IPS-18c (cell line): ENCODE results near the gene UVRAG.

ENCODE experiments used
- H3K4me3 ChIP-seq: 2 replicates; pipeline ENCODE4 v1.7.0; 2013; ENCODE audit warnings: low read depth, mild to moderate bottlenecking, low read length, moderate library complexity; ENCODE audit not compliant: insufficient read depth
- H3K9me3 ChIP-seq: one replicate; pipeline ENCODE4 v1.6.1; 2013; ENCODE audit warnings: mild to moderate bottlenecking, low read length, moderate library complexity; ENCODE audit not compliant: control insufficient read depth, insufficient read depth

UVRAG gene

DNA sequence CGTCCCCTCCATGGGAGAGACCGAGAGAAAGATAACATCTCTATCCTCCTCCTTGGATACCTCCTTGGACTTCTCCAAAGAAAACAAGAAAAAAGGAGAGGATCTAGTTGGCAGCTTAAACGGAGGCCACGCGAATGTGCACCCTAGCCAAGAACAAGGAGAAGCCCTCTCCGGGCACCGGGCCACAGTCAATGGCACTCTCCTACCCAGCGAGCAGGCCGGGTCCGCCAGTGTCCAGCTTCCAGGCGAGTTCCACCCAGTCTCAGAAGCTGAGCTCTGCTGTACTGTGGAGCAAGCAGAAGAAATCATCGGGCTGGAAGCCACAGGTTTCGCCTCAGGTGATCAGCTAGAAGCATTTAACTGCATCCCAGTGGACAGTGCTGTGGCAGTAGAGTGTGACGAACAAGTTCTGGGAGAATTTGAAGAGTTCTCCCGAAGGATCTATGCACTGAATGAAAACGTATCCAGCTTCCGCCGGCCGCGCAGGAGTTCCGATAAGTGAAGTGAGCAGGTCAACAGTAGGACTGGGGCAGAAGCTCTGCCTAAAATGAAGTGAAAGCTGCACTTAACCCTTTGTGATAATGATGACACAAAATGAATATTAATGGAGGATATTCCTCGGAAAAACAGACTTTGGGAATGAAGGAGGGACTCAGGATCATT, 326.0 kb downstream of the UVRAG start:
- peaks cover 2% of the 10 kb centered on the region for H3K9me3 ChIP-seq
- no peak overlapping the region for H3K4me3 ChIP-seq

DNA sequence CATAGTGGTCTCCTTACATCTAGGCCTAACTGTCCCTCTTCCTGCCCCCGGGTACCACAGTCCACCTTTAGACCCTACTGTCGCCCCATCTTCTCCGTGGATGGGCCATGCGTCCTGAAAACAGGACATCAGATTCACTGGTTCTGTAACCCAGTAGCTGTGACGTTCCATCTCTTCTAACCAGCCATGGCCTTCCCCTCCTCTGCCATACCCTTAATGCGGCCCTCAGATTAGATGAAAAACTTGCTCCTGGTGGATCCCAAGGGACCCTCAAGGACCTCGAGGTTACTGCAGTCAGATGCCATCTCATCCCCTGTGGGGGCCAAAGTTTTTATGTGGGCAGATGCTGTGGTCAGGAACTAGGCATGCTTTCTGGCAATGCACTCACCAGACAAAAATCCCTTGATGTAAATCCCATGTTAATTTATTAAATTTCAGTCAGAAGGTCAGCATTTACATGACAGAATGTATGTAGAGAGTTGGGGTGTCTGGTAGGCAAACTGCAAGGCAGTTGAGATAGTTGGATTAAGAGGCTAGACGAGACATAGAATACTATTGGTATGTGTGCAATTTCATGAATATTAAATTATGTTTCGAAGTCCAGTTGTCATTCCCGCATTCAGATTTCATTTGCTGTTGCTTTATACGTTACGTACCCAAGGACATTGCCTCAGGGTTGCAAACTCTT, 327.0 kb downstream of the UVRAG start:
- H3K4me3 ChIP-seq, result no peak overlapping the region

GRCh38 chr11:76143274-76143673, 328.3 kb downstream of the UVRAG start:
- H3K9me3 ChIP-seq, result peaks cover 2% of the 10 kb centered on the region
- H3K4me3 ChIP-seq, result no peak overlapping the region

More for the DNA sequence above, 327.0 kb downstream of the UVRAG start:
- peaks cover 2% of the 10 kb centered on the region for H3K9me3 ChIP-seq

DNA sequence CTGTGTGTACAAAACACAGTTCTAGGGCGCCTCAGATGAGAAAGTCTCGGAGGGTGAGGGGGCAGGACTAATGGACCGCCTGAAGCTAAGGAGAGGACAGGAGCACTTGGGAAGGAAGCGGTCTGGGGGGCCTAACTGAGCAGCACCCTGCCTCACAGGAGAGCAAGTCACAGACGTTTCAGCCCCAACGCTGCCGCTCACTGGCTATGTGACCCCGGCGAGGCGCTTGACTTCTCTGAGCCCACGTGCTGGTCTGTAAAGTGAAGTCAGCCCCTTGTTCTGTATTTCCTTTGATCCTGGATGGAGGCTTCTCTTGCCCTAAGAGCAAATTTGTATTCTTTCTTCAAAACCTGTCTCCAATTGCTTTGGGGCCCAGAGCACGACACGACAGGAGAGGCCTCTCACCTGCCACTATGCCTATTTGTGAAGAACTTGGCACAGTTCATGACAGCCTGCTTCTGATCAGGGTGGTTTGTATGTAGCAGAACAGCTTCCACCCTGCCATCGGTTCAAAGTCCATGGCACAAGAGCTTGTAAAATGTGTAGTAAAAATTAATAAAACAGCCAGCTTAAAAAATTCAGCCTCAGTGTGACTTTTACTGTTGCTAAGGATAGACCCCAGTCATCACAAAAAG, 332.2 kb downstream of the UVRAG start:
- H3K9me3 ChIP-seq, result peaks cover 2% of the 10 kb centered on the region
- H3K4me3 ChIP-seq, result no peak overlapping the region

- H3K9me3 ChIP-seq, result no peaks in the 10 kb centered on the region
- H3K4me3 ChIP-seq, result no peak overlapping the region
Measured at GRCh38 chr11:76148231-76148630, 333.2 kb downstream of the UVRAG start.

DNA sequence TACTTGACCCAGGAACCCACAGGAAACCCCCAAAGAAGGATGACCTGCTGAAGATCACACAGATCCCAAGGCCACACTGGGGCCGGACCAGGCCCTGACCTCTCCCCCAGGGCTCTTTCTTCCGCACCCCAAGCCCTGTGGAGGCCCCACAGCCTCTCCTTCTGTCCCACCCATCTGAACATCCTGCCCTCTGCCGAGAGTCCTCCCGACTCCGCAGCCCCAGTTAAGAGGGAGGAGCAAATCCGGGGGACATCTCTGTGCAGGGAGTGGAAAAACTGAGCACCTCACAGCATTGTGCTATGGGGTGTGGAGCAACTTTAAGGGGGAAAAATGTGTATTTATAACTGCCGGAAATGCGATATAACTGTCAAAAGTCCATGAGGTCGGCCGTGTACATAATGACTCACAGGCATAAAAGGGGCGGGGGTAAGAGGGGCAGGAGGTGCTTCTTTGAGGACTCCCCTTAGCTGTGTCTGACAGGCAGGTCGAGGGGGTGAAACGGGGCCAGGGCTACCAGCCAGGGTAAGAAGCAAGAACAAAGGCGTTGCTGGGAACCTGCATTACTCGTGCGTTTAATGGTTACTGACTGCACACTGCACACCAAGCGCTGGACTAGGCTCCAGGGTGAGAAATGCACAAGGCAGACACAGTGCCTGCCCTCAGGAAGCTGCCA, 334.1 kb downstream of the UVRAG start:
- no peaks in the 10 kb centered on the region for H3K9me3 ChIP-seq
- H3K4me3 ChIP-seq, result no peak overlapping the region

GRCh38 chr11:76149713-76150112, 334.7 kb downstream of the UVRAG start:
- H3K9me3 ChIP-seq, result no peaks in the 10 kb centered on the region
- no peak overlapping the region for H3K4me3 ChIP-seq

GRCh38 chr11:76150141-76150540, 335.1 kb downstream of the UVRAG start:
- Histone ChIP-seq H3K4me3 (no peak overlapping the region), H3K9me3 (no peaks in the 10 kb centered on the region)

DNA sequence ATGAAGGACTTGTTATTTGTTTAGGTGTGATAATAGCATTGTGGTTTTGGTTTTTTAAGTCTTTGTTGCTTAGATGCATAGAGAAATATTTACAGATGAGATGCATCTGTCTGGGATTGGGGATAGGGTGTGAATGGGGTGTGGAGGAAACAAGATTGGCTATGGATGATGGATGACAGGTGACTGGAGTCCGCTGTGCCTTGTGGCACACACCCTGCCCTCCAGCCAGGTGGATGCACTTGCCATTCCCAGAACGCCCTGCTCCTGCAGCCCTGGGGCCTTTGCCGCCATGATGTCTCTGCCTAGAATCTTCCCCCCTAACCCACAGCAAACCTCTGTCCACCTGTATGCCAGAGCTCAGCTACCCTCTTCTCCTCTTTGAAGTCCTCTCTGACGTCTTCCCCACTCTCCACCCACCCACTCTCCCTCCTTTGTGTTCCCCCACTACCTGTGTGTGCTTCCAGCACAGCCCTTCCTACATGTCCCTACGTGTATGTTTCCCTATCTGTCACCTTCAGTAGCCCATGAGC, 336.6 kb downstream of the UVRAG start:
- H3K4me3 ChIP-seq, result no peak overlapping the region
- H3K9me3 ChIP-seq, result no peaks in the 10 kb centered on the region

GRCh38 chr11:76152086-76152681, 337.2 kb downstream of the UVRAG start:
- Histone ChIP-seq H3K4me3 (peak overlapping the region; percentile 57; the same call in 1 of the 2 replicates), H3K9me3 (no peaks in the 10 kb centered on the region)

DNA sequence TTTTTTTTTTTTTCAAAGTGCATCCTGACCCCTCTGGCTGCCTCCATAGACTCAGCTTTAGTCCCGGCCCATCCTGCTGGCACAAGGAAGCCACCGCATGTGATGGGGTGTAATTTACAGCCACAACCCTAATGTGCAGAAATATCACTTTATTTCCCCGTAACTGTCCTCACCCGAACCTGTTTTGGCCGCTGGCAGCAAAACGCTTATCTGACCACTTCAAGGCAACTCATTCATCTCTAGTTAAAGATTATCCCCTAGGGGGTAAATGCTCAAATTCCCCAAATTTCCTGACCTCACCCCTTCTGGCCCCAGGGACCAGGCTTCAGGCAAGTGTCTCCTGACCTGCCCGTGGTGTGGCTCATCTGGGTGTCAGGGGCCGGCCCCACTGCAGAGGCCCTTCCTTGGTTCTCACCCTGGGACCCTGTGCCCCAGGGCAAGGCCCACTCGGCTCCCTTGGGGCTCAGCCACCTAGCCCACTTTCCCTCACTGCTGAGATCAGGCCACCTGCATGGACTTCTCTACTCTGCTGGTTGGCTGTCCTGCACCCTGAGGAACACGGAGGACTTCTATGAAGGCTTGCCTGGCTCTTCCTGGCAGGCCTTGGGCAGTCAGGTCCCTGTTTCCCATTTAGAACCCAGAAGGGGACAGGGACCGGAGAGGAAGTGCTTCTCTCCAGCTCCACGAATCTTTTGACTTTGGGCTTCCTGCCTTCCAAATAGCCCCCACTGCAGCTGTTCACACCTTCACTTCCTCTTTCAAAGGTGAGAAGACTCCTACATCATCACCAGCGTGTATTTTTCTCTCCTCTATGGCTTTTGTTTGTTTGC, 337.9 kb downstream of the UVRAG start:
- Histone ChIP-seq H3K4me3 (peak overlapping the region; percentile 57; the same call in 1 of the 2 replicates), H3K9me3 (no peaks in the 10 kb centered on the region)

- H3K4me3 ChIP-seq, result no peak overlapping the region
- no peaks in the 10 kb centered on the region for H3K9me3 ChIP-seq
Measured at GRCh38 chr11:76153571-76153923, 338.5 kb downstream of the UVRAG start.

- no peak overlapping the region for H3K4me3 ChIP-seq
Measured at GRCh38 chr11:76155500-76156227, 340.7 kb downstream of the UVRAG start.

DNA sequence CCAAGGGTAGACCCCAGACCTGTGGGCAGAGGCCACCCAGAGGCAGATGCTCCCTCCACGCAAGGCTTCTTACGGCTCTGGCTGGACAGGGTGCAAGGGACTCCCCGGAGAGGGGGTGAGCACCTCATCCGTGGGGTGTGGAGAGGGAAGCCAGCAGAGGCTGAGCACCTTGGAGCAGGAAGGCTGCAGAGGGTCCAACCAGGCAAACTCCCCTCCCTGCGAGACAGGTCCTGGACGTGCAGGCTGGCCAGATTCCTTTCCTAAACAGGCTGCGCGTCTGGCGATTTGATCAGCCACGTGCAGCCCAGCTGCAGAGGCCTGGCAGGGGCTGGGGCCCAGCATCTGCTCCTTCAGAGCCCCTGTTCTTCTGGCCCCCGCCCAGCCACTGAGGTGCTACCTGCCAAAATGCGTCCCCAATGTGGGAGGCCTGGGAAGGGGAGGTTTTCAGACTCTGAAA, 342.0 kb downstream of the UVRAG start:
- Histone ChIP-seq H3K4me3 (no peak overlapping the region), H3K9me3 (no peaks in the 10 kb centered on the region)

More at GRCh38 chr11:76155500-76156227, 340.7 kb downstream of the UVRAG start:
- no peaks in the 10 kb centered on the region for H3K9me3 ChIP-seq

GRCh38 chr11:76157891-76158290, 342.9 kb downstream of the UVRAG start:
- Histone ChIP-seq H3K9me3 (no peaks in the 10 kb centered on the region), H3K4me3 (no peak overlapping the region)
